Measurements from ENCODE around the gene PAOX. TPM values are rescaled to one million over a fixed set of nuclear protein-coding genes. Genes with fewer than 3 reads are reported as not detected.

PAOX gene
- total RNA-seq, 1 experiment from 2014 or later = 6.7 TPM

- Histone ChIP-seq H3K4me1 (peaks cover 34% of the 10 kb centered on the region), H3K9me3 (no peaks in the 10 kb centered on the region), H3K4me3 (ENCODE audit: low read depth, low read length) (no peak overlapping the region), H3K36me3 (ENCODE audit: control insufficient read depth, insufficient read depth, low read length) (peaks cover 13% of the 10 kb centered on the region), H3K27me3 (replicated peaks; ENCODE audit: control insufficient read depth, insufficient read depth, low read length) (no peaks in the 10 kb centered on the region)
- no peak for DNase-seq
- BruUV-seq (replicated peaks) = no TSS peak
- Mint-ChIP-seq H3K36me3 (ENCODE audit: insufficient read depth, unreplicated experiment) (peaks cover 75% of the 10 kb centered on the region), H3K27me3 (ENCODE audit: insufficient read depth, unreplicated experiment) (no peaks in the 10 kb centered on the region), H3K4me3 (ENCODE audit: unreplicated experiment) (no peak overlapping the region), H3K4me1 (ENCODE audit: low read depth, unreplicated experiment) (peaks cover 26% of the 10 kb centered on the region), H3K27ac (ENCODE audit: unreplicated experiment) (peak overlapping the region; percentile 1), H3K9me3 (ENCODE audit: unreplicated experiment) (no peaks in the 10 kb centered on the region)
- intact Hi-C loops (cut with micrococcal nuclease; ENCODE audit: unreplicated experiment) = no loop called here
- ChIA-PET POLR2A (interaction anchor here (0.7 kb wide), 1 partner anchor 10 kb away, joined by 4 read pairs; no protein-coding TSS in a partner anchor), CTCF (interaction anchor here (0.6 kb wide), 1 partner anchor 31 kb away, joined by 3 read pairs; no protein-coding TSS in a partner anchor)
- no peak for TF ChIP-seq CTCF (IDR thresholded peaks at IDR 0.05; ENCODE audit: insufficient read depth in 1 of 2, low read depth in 1 of 2, low read length in 1 of 2, severe bottlenecking in 1 of 2, unreplicated experiment in 1 of 2)
Measured at GRCh38 chr10:133361773-133362441, 17.2 kb upstream of the PAOX start.

GRCh38 chr10:133362846-133363245 lies 16.2 kb upstream of the PAOX start:
- no peak overlapping the region for H3K4me3 Mint-ChIP-seq (ENCODE audit: unreplicated experiment)
- Histone ChIP-seq H3K36me3 (ENCODE audit: control insufficient read depth, insufficient read depth, low read length) (peaks cover 13% of the 10 kb centered on the region), H3K4me3 (ENCODE audit: low read depth, low read length) (no peak overlapping the region), H3K4me1 (peaks cover 34% of the 10 kb centered on the region), H3K9me3 (no peaks in the 10 kb centered on the region), H3K27me3 (replicated peaks; ENCODE audit: control insufficient read depth, insufficient read depth, low read length) (no peaks in the 10 kb centered on the region)
- ChIA-PET POLR2A (interaction anchor here (1.1 kb wide), 1 partner anchor 11 kb away, joined by 3 read pairs; no protein-coding TSS in a partner anchor), CTCF (no interaction called here)
- intact Hi-C loops (cut with micrococcal nuclease; ENCODE audit: unreplicated experiment) = no loop called here
- H3K36me3 Mint-ChIP-seq (ENCODE audit: insufficient read depth, unreplicated experiment) = peaks cover 76% of the 10 kb centered on the region
- BruUV-seq (replicated peaks) = no TSS peak
- H3K9me3 Mint-ChIP-seq (ENCODE audit: unreplicated experiment) = no peaks in the 10 kb centered on the region
- no peaks in the 10 kb centered on the region for H3K27me3 Mint-ChIP-seq (ENCODE audit: insufficient read depth, unreplicated experiment)
- H3K27ac Mint-ChIP-seq (ENCODE audit: unreplicated experiment) = no peak overlapping the region
- peaks cover 26% of the 10 kb centered on the region for H3K4me1 Mint-ChIP-seq (ENCODE audit: low read depth, unreplicated experiment)
- TF ChIP-seq CTCF (IDR thresholded peaks at IDR 0.05; ENCODE audit: insufficient read depth in 1 of 2, low read depth in 1 of 2, low read length in 1 of 2, severe bottlenecking in 1 of 2, unreplicated experiment in 1 of 2) = no peak
- DNase-seq = no peak

DNA sequence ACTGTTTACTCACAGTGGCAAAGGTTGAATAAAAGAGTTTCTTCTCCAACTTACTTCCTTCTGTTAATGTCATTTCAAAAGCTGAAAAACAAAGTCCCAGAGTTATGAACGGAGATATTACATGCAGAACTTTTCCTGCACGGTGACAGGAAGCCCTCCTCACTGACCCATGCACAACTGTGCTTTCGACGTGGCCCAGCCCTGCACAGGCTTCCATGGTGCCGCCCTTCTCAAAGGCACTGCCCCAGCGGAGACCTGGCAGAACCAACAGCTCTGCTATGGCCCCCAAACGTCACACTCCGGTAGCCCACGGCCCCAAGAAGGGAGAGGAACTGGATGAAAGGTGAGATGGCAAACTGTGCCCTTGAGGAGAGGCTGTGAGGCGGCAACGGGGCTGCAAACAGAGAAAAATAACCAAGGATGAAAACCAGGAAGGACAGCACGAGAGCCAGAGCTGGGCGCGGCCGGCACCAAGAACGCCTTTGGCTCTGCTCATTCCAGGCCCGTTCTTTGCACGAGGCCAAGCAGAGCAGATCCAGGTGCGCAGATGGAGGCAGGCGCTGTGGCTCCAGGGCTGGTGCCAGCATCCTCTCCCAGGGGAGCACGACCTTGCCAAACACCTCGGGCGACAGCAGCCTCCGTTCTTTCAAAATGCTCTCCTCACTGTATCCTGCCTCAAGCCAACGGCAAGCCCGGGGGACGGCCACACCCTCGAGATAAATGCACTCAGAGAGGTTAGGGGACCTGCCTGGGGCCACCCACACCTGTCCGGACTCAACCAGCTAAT lies 14.2 kb upstream of the PAOX start:
- POLR2A ChIA-PET = interaction anchor here (0.6 kb wide), 1 partner anchor 17 kb away, joined by 3 read pairs; no protein-coding TSS in a partner anchor
- Mint-ChIP-seq H3K4me3 (ENCODE audit: unreplicated experiment) (no peak overlapping the region), H3K9me3 (ENCODE audit: unreplicated experiment) (no peaks in the 10 kb centered on the region), H3K27me3 (ENCODE audit: insufficient read depth, unreplicated experiment) (no peaks in the 10 kb centered on the region), H3K36me3 (ENCODE audit: insufficient read depth, unreplicated experiment) (peaks cover 89% of the 10 kb centered on the region), H3K4me1 (ENCODE audit: low read depth, unreplicated experiment) (peaks cover 22% of the 10 kb centered on the region), H3K27ac (ENCODE audit: unreplicated experiment) (no peak overlapping the region)
- intact Hi-C loops (cut with micrococcal nuclease; ENCODE audit: unreplicated experiment) = no loop called here
- Histone ChIP-seq H3K4me1 (peaks cover 16% of the 10 kb centered on the region), H3K9me3 (no peaks in the 10 kb centered on the region), H3K36me3 (ENCODE audit: control insufficient read depth, insufficient read depth, low read length) (peaks cover 15% of the 10 kb centered on the region), H3K27me3 (replicated peaks; ENCODE audit: control insufficient read depth, insufficient read depth, low read length) (no peaks in the 10 kb centered on the region), H3K4me3 (ENCODE audit: low read depth, low read length) (no peak overlapping the region)
- DNase-seq = no peak
- CTCF ChIA-PET = no interaction called here
- TF ChIP-seq CTCF (IDR thresholded peaks at IDR 0.05; ENCODE audit: insufficient read depth in 1 of 2, low read depth in 1 of 2, low read length in 1 of 2, severe bottlenecking in 1 of 2, unreplicated experiment in 1 of 2) = no peak
- BruUV-seq (replicated peaks) = no TSS peak
